A375 (cell line): ENCODE measurements around the gene PLAU. TPM values are rescaled to one million over a fixed set of nuclear protein-coding genes. Genes with fewer than 3 reads are reported as not detected.

Experiments
- total RNA-seq: library from RNA; depleted of rRNA; stranded (reverse); fragments of >200 nt; shearing (Covaris generic); gene quantifications from 2 replicates; pipeline ENCODE4 v1.2.3, GENCODE V29; 2014; rRNA removed

The PLAU gene
- 0.90 and 1.5 TPM in 2 replicates for total RNA-seq

DNA sequence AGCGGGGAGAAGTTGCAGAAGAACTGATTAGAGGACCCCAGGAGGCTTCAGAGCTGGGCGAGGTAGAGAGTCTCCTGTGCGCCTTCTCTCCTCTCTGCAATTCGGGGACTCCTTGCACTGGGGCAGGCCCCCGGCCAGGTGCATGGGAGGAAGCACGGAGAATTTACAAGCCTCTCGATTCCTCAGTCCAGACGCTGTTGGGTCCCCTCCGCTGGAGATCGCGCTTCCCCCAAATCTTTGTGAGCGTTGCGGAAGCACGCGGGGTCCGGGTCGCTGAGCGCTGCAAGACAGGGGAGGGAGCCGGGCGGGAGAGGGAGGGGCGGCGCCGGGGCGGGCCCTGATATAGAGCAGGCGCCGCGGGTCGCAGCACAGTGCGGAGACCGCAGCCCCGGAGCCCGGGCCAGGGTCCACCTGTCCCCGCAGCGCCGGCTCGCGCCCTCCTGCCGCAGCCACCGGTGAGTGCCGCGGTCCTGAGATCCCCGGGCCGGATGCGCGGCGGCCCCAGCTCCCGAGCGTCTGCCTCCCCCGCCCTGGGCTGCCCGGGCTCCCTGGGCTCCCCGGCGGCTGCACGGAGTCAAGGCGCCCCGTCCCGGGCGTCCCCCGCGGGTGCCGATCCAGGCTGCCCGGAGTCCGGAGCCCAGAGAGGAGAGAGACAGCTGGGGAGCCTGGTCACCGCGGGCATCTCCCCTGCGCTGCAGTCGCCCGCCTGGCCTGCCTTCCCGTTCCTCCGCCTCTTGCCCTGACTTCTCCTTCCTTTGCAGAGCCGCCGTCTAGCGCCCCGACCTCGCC, at the start of gene PLAU:
Gene PLAU (plus strand): TSS at position 369 of the 789 bp plus-strand sequence. CDS start 424 bp downstream, outside the sequence.

DNA sequence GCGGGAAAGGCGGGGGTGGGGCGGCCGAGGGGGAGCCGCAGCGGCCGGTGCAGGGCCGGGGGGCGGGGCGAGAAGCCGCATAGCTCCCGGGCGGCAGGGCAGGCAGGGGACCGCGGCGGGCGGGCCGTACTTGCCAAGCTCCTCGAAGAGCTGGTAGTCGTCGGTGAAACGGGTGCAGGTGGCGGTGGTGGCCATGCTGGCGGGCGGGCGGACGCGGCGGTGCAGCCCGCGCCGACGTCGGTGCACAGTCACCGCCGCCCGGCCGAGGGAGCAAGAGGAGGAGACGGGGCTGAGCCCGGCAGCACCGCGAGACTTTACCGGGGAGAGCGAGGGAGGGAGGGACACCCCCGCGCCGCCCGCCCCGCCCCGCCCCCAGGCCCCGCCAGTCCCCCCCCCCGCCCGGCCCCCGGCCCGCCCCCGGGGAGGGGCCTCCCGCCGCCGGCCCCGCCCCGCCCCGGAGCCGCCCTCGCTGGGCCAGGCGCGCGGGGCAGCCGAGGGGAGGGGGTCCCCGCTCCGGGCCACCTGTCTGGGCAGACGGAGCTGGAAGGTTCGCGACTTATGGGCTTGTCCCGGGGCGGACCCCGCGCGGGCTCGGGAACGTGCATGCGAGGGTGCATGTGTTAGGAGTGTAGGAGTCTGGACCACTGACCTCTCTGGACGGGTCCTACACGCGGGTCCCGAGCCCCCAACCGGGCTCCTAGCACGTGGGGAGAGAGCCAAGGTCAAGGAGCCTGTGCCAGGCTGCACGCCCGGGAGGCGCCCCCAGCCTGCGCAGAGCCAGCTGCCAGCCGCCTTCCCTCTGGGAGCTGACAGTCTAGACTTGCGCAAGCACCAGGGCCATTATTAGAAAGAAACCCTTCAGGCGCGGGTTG, 36.4 kb upstream of the PLAU start, which contains the start of gene CAMK2G:
Gene CAMK2G (minus strand): TSS at position 289 of the 872 bp plus-strand sequence. CDS start 94 bp downstream, at position 195.

Other genes starting within 250 kb of the PLAU start
- gene AGAP5, start 213.0 kb upstream of the PLAU start, total RNA-seq = 2.3 and 2.9 TPM in 2 replicates
- gene SEC24C, start 166.8 kb upstream of the PLAU start, total RNA-seq = 40.6 and 44.4 TPM in 2 replicates
- 27.0 and 41.9 TPM in 2 replicates for gene CHCHD1, start 129.1 kb upstream of the PLAU start, total RNA-seq
- 37.5 and 41.4 TPM in 2 replicates for gene ZSWIM8, start 125.5 kb upstream of the PLAU start, total RNA-seq
- gene NDST2, start 99.5 kb upstream of the PLAU start, total RNA-seq = 15.4 and 23.6 TPM in 2 replicates
- 11.4 and 18.1 TPM in 2 replicates for gene CAMK2G, start 36.6 kb upstream of the PLAU start, total RNA-seq
- gene VCL, start 87.0 kb downstream of the PLAU start, total RNA-seq = 55.0 and 68.7 TPM in 2 replicates
- 12.5 and 14.9 TPM in 2 replicates for gene AP3M1, start 239.7 kb downstream of the PLAU start, total RNA-seq
- gene ADK, start 240.1 kb downstream of the PLAU start, total RNA-seq = 28.3 and 30.7 TPM in 2 replicates